ENCODE results near the gene ATG13.

DNA sequence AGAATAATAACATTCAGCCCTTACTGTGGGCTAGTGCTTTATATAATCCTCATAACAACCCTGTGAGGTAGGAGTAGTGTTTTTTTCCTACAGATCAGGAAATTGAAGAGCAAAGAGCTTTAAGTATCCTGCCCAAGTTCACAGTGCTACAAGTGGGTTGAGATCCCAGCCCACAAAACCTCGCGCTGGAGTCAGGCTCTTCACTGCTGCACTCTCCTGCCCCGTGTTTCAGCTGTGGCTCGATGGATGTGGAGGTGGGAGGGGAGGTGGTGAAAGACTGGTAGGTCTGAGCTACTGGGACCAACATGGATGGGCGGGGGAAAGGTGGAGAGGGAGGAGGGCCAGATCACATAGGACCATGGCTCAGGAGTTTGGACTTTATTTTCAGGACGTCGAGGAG, 89.5 kb downstream of the ATG13 start:
- TF ChIP-seq, protein P1, sequence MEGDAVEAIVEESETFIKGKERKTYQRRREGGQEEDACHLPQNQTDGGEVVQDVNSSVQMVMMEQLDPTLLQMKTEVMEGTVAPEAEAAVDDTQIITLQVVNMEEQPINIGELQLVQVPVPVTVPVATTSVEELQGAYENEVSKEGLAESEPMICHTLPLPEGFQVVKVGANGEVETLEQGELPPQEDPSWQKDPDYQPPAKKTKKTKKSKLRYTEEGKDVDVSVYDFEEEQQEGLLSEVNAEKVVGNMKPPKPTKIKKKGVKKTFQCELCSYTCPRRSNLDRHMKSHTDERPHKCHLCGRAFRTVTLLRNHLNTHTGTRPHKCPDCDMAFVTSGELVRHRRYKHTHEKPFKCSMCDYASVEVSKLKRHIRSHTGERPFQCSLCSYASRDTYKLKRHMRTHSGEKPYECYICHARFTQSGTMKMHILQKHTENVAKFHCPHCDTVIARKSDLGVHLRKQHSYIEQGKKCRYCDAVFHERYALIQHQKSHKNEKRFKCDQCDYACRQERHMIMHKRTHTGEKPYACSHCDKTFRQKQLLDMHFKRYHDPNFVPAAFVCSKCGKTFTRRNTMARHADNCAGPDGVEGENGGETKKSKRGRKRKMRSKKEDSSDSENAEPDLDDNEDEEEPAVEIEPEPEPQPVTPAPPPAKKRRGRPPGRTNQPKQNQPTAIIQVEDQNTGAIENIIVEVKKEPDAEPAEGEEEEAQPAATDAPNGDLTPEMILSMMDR (IDR thresholded peaks at IDR 0.05): no peak
- TF ChIP-seq POLR2A (IDR thresholded peaks at IDR 0.05): no peak
